ENCODE data around the gene KAT2B. TPM values are rescaled to one million over a fixed set of nuclear protein-coding genes. Genes with fewer than 3 reads are reported as not detected.
"Not testable (repeated sequence)": the region's sequence is repeated elsewhere in the genome, so short reads cannot be mapped to it uniquely, and the experiment has no call there.

The KAT2B gene
- total and polyA plus RNA-seq, 8 donors: 3.8 to 208 (median 20.3) TPM

GRCh38 chr3:20028905-20029331, 11.3 kb upstream of the KAT2B start:
- DNase-seq: no peak
- no peaks in the 10 kb centered on the region for H3K9me3 ChIP-seq
- no peaks in the 10 kb centered on the region for H3K36me3 ChIP-seq
- H3K27ac ChIP-seq: no peak overlapping the region
- peaks cover 4 to 23% (median 18%) of the 10 kb centered on the region in 4 donors for H3K4me1 ChIP-seq
- 88 to 94% (median 94%) methylated on average over 7 of the region's 7 CpGs for WGBS, 5 donors
- H3K4me3 ChIP-seq: no peak overlapping the region
- H3K27me3 ChIP-seq: no peaks in the 10 kb centered on the region
- TF ChIP-seq POLR2A (IDR thresholded peaks at IDR 0.05) (no peak), EP300 (IDR thresholded peaks at IDR 0.05) (no peak), CTCF (IDR thresholded peaks at IDR 0.05) (no peak), POLR2AphosphoS5 (IDR thresholded peaks at IDR 0.05) (no peak)
- intact Hi-C loops (cut with DNase I; ENCODE audit: low total_unique reads): no loop called here

- H3K9me3 ChIP-seq; H3K4me3 ChIP-seq; DNase-seq; intact Hi-C loops (cut with DNase I; ENCODE audit: low total_unique reads); H3K27me3 ChIP-seq; H3K36me3 ChIP-seq; H3K27ac ChIP-seq; H3K4me1 ChIP-seq: not testable (repeated sequence)
- WGBS, 5 donors: 96 to 99% (median 97%) methylated on average over 7 of the region's 7 CpGs
Measured at GRCh38 chr3:20031939-20032338, 8.3 kb upstream of the KAT2B start.

GRCh38 chr3:20035019-20035418, 5.2 kb upstream of the KAT2B start:
- peaks cover 7 to 17% (median 13%) of the 10 kb centered on the region in 4 donors for H3K4me1 ChIP-seq
- no peaks in the 10 kb centered on the region for H3K9me3 ChIP-seq
- H3K4me3 ChIP-seq: no peak overlapping the region
- no peak for TF ChIP-seq POLR2AphosphoS5 (IDR thresholded peaks at IDR 0.05)
- TF ChIP-seq POLR2A (IDR thresholded peaks at IDR 0.05): no peak
- no peak for TF ChIP-seq CTCF (IDR thresholded peaks at IDR 0.05)
- H3K36me3 ChIP-seq: no peaks in the 10 kb centered on the region
- DNase-seq: no peak
- 48 to 75% (median 60%) methylated on average over 4 of the region's 4 CpGs for WGBS, 5 donors
- H3K27ac ChIP-seq: no peak overlapping the region
- H3K27me3 ChIP-seq: no peaks in the 10 kb centered on the region
- intact Hi-C loops (cut with DNase I; ENCODE audit: low total_unique reads): no loop called here

GRCh38 chr3:20037255-20037996, 2.8 kb upstream of the KAT2B start:
- no peaks in the 10 kb centered on the region for H3K36me3 ChIP-seq
- no peak for TF ChIP-seq CTCF (IDR thresholded peaks at IDR 0.05)
- no peak for TF ChIP-seq POLR2A (IDR thresholded peaks at IDR 0.05)
- TF ChIP-seq POLR2AphosphoS5 (IDR thresholded peaks at IDR 0.05): no peak
- TF ChIP-seq EP300 (IDR thresholded peaks at IDR 0.05): no peak
- 67 to 87% (median 83%) methylated on average over 1 of the region's 1 CpG for WGBS, 5 donors
- H3K4me3 ChIP-seq: no peak overlapping the region
- no peaks in the 10 kb centered on the region for H3K9me3 ChIP-seq
- H3K27ac ChIP-seq: peak overlapping the region in 1 of 5 donors; percentile 99
- no peaks in the 10 kb centered on the region for H3K27me3 ChIP-seq
- no peak for DNase-seq
- intact Hi-C loops (cut with DNase I; ENCODE audit: low total_unique reads): no loop called here
- peaks cover 19 to 29% (median 26%) of the 10 kb centered on the region in 4 donors for H3K4me1 ChIP-seq
